ENCODE data around the gene GMPPB.

DNA sequence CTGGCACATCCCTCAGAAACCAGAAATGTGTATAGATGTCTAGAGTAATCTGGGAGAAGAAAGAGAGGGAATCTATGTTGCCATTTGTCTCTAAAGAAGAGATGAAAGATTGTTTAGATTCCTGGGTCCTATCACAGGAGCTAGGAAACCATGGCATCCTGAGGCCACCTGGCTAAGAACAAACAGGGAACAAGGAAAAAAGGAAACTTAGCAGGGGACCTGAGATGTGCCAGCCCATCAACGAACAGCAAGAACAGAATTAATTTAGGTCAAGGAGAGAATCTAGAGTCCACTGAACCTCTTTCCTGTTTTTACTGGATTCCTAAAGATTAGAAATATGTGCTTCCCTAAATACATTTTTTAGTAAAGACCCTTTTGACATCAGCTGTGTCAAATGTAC is 32.3 kb upstream of the GMPPB start:
- TF ChIP-seq POLR2AphosphoS5 (IDR thresholded peaks at IDR 0.05; ENCODE audit: low read depth, low read length) (no peak), KDM4A (IDR thresholded peaks at IDR 0.05; ENCODE audit: low read depth, low read length, severe bottlenecking) (no peak)
- TF ChIP-seq, protein P1, sequence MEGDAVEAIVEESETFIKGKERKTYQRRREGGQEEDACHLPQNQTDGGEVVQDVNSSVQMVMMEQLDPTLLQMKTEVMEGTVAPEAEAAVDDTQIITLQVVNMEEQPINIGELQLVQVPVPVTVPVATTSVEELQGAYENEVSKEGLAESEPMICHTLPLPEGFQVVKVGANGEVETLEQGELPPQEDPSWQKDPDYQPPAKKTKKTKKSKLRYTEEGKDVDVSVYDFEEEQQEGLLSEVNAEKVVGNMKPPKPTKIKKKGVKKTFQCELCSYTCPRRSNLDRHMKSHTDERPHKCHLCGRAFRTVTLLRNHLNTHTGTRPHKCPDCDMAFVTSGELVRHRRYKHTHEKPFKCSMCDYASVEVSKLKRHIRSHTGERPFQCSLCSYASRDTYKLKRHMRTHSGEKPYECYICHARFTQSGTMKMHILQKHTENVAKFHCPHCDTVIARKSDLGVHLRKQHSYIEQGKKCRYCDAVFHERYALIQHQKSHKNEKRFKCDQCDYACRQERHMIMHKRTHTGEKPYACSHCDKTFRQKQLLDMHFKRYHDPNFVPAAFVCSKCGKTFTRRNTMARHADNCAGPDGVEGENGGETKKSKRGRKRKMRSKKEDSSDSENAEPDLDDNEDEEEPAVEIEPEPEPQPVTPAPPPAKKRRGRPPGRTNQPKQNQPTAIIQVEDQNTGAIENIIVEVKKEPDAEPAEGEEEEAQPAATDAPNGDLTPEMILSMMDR (IDR thresholded peaks at IDR 0.05; ENCODE audit: control extremely low read depth in 1 of 3, insufficient read depth in 1 of 3, low read depth in 1 of 3, low read length in 3 of 3): no peak
- TF ChIP-seq, protein P2, sequence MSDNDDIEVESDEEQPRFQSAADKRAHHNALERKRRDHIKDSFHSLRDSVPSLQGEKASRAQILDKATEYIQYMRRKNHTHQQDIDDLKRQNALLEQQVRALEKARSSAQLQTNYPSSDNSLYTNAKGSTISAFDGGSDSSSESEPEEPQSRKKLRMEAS (IDR thresholded peaks at IDR 0.05): no peak

All from H1 (cell line).